ENCODE data around the gene FIG4.

DNA sequence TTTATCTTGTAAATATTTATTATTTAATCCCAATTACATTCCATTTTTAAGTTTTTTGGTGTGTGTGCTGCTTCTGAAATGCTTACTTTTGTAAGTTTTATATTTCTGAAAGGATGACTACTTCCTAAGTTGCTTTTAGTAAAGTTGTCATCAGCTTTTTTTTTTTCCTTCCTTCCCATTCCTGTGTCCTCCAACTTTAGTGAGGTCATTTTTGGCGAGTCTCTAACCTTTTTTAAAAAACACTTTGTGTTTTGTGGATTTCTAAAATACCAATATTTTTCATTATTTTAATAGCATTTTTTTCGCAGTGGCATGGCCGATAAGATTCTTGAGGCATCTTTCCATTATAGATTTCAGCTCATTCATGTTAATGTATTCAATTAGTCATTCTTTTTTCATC, 30.9 kb downstream of the FIG4 start:
- TF ChIP-seq, protein P1, sequence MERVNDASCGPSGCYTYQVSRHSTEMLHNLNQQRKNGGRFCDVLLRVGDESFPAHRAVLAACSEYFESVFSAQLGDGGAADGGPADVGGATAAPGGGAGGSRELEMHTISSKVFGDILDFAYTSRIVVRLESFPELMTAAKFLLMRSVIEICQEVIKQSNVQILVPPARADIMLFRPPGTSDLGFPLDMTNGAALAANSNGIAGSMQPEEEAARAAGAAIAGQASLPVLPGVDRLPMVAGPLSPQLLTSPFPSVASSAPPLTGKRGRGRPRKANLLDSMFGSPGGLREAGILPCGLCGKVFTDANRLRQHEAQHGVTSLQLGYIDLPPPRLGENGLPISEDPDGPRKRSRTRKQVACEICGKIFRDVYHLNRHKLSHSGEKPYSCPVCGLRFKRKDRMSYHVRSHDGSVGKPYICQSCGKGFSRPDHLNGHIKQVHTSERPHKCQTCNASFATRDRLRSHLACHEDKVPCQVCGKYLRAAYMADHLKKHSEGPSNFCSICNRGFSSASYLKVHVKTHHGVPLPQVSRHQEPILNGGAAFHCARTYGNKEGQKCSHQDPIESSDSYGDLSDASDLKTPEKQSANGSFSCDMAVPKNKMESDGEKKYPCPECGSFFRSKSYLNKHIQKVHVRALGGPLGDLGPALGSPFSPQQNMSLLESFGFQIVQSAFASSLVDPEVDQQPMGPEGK (CRISPR knock-in tag; IDR thresholded peaks at IDR 0.05; ENCODE audit: borderline replicate concordance), result no peak
- TF ChIP-seq, protein P2, sequence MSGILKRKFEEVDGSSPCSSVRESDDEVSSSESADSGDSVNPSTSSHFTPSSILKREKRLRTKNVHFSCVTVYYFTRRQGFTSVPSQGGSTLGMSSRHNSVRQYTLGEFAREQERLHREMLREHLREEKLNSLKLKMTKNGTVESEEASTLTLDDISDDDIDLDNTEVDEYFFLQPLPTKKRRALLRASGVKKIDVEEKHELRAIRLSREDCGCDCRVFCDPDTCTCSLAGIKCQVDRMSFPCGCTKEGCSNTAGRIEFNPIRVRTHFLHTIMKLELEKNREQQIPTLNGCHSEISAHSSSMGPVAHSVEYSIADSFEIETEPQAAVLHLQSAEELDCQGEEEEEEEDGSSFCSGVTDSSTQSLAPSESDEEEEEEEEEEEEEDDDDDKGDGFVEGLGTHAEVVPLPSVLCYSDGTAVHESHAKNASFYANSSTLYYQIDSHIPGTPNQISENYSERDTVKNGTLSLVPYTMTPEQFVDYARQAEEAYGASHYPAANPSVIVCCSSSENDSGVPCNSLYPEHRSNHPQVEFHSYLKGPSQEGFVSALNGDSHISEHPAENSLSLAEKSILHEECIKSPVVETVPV (CRISPR knock-in tag; IDR thresholded peaks at IDR 0.05), result no peak
- TF ChIP-seq RARB (CRISPR knock-in tag; IDR thresholded peaks at IDR 0.05) (no peak), ZC3H10 (CRISPR knock-in tag; IDR thresholded peaks at IDR 0.05) (no peak), ZFP3 (CRISPR knock-in tag; IDR thresholded peaks at IDR 0.05) (no peak), ISL1 (CRISPR knock-in tag; IDR thresholded peaks at IDR 0.05) (no peak), SNAI2 (CRISPR knock-in tag; IDR thresholded peaks at IDR 0.05) (no peak), ESRRG (CRISPR knock-in tag; IDR thresholded peaks at IDR 0.05) (no peak)
- TF ChIP-seq, protein P3, sequence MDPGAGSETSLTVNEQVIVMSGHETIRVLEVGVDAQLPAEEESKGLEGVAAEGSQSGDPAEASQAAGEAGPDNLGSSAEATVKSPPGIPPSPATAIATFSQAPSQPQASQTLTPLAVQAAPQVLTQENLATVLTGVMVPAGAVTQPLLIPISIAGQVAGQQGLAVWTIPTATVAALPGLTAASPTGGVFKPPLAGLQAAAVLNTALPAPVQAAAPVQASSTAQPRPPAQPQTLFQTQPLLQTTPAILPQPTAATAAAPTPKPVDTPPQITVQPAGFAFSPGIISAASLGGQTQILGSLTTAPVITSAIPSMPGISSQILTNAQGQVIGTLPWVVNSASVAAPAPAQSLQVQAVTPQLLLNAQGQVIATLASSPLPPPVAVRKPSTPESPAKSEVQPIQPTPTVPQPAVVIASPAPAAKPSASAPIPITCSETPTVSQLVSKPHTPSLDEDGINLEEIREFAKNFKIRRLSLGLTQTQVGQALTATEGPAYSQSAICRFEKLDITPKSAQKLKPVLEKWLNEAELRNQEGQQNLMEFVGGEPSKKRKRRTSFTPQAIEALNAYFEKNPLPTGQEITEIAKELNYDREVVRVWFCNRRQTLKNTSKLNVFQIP (CRISPR knock-in tag; IDR thresholded peaks at IDR 0.05; ENCODE audit: borderline replicate concordance, low read depth), result no peak
- TF ChIP-seq, protein P4, sequence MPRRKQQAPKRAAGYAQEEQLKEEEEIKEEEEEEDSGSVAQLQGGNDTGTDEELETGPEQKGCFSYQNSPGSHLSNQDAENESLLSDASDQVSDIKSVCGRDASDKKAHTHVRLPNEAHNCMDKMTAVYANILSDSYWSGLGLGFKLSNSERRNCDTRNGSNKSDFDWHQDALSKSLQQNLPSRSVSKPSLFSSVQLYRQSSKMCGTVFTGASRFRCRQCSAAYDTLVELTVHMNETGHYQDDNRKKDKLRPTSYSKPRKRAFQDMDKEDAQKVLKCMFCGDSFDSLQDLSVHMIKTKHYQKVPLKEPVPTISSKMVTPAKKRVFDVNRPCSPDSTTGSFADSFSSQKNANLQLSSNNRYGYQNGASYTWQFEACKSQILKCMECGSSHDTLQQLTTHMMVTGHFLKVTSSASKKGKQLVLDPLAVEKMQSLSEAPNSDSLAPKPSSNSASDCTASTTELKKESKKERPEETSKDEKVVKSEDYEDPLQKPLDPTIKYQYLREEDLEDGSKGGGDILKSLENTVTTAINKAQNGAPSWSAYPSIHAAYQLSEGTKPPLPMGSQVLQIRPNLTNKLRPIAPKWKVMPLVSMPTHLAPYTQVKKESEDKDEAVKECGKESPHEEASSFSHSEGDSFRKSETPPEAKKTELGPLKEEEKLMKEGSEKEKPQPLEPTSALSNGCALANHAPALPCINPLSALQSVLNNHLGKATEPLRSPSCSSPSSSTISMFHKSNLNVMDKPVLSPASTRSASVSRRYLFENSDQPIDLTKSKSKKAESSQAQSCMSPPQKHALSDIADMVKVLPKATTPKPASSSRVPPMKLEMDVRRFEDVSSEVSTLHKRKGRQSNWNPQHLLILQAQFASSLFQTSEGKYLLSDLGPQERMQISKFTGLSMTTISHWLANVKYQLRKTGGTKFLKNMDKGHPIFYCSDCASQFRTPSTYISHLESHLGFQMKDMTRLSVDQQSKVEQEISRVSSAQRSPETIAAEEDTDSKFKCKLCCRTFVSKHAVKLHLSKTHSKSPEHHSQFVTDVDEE (CRISPR knock-in tag; IDR thresholded peaks at IDR 0.05), result no peak
